Embryonic facial prominence (tissue), 1 donor: ENCODE measurements around the gene AKAP13.

Experiments
- DNase-seq: peaks from one replicate; pipeline ENCODE4 v3.0.0-alpha.2; 2016; ENCODE audit errors: extremely low spot score

AKAP13 gene

DNA sequence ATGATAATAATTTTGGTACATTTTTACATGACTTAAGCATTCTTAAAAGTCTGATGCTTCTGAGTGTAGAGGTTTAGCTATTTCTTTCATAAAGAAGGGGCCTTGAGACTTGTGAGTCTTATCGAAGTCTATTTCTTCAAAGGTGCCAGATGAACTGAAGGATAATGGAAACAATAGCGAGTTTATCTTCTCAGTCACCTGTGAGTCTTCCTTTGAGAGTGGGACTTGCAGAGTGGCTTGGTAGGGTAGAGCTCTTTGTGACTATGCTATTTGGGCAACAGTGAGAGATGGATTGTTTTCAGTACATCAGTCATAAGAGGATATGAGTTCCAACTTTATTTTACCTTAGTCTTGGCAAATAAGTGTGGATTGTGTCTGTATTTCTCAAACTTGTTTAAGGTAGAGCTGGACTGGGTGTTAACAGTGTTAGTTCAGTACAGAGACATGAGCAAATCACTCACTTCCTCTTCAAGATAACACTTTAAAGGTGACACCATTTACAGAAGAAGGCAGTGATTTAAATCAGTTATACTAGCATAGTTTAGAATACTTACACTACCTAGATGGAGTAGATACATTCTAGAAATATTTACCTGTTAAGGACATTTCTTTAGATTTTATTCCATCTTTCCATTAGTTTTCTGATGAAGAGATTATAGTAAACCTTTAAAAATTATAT, 3.2 kb downstream of the AKAP13 start:
- DNase-seq, result no peak

DNA sequence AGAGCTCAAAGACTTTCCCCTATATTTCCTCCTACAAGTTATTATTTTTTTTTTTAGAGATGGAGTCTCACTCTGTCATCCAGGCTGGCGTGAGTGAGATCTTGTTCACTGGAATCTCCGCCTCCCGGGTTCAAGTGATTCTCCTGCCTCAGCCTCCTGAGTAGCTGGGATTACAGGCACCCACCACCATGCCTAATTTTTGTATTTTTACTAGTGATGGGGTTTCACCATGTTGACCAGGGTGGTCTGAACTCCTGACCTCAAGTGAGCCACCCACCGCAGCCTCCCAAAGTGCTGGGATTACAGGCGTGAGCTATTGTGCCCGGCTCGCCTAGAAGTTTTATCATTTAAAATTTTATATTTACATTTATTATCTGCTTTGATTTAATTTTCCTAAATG, 5.9 kb downstream of the AKAP13 start:
- DNase-seq, result no peak

DNA sequence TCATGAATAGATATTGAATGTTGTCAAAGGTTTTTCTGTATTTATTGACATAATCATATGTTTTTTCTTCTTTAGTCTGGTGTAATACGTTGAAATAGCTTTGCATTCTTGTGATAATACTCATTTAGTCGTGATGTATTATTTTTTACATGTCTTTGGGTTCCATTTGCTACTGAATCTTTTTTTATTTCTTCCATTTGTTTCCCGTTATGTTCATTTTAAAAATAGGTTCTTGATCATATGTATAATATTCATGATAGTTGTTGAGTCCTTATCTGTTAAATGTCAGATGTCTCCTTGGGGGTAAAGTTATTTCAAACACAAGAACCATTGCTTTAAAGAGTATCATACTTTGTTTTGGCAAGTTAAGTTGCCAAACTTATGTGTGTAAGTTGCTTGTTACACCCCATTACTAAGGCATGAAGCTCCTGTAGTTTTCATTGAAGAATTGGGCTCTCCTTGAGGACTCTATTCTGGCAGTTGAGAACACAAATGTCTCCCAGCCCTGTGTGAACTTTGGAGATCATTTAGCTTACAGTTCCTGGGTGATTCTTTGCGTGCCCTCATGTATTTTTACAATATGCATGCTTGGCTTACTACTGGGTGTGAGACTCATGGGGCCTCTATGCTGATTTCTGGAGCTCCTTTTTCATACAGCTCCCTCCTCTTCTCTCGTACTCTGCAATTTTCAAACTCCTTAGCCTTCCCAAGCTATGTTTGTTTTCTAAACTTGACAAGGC, 8.3 kb downstream of the AKAP13 start:
- DNase-seq, result no peak

DNA sequence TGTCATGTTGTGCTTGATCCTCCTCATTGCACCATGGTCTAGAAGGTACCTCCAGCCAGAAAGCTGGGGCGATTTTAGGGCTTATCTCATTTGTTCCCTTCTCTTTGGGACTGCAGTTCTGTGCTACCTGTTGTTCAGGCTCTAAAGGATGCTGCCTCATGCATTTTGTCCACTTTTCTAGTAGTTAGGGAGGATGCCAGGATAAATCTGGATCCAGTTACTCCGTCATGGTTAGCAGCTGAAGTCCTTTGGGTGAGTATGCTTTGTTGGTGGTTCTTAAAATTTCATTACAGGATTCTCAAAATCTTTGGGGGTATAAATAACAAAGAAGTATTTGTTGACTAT, 8.9 kb downstream of the AKAP13 start:
- no peak for DNase-seq

DNA sequence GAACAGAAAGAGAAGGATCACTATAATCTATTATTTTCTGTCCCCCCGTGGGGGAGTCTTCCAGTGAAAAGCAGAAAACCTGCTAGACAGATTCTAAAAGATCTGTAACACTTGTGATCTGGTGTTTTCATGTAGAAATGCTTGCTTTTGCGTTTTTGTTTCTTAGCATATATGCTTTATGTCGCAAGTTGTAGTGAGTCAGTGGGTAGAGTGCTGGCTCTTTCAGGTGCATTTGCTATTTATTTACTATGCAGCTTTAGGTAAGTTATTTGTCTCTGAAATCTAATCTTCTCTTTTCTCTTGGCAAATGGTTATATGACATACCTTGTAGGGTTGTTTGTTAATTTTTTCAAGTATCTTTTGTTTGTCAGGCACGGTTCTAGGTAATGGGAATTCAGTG, 9.4 kb downstream of the AKAP13 start:
- no peak for DNase-seq

DNA sequence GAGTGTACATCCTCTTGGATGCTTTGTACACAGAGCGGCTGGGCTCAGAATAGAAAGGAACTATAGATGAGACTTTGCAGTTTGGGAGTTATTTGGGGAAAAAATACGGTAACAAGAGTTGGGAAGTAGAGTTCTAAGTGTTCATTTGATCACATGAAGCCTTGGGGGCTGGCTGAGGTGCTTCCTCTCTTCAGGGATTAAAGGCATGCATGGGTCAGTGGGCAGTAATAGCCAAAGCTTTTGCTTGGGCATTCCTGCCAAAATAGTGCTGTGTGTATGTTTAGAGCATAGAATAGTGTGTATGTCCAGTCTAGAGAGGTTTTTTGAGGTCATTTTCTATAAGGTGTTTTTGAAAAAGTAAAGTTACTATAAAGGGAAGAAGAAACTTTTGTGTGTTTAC, 12.8 kb downstream of the AKAP13 start:
- DNase-seq, result no peak

DNA sequence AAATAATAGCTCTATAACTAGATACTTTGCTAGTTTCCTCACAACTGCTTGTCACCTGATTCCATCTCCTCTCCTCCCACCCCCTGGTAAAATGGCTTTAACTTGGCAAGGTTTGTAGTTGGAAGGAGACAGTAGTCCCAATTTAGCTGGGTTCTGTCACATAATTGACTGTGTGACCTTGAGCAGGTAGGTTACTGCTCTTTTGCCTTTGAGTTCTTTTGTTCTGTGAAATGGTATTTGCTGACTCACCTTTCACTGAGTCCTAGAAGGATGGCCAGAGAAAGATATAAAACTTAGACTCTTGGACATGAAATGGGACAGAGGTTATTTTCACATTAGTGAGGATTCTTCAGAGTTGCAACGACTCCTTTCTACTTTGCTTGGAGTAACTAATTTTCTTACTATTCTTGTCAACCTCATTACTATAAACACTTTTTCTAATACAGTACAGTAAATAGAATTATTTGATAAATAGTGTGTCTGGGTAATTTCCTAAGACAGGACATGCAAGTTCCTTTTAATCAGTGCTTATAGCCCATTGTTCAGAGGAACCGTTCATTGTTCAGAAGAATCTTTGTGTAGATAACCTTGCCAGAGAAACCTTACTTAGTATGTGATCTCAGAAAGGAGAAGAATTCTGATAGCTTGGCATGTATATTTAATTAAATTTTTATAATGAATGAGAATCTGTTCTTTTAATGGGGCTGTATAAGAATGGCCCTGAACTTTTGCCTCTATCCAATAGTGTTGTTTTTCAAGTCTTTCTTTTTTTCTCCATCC, 14.3 kb downstream of the AKAP13 start:
- no peak for DNase-seq

DNA sequence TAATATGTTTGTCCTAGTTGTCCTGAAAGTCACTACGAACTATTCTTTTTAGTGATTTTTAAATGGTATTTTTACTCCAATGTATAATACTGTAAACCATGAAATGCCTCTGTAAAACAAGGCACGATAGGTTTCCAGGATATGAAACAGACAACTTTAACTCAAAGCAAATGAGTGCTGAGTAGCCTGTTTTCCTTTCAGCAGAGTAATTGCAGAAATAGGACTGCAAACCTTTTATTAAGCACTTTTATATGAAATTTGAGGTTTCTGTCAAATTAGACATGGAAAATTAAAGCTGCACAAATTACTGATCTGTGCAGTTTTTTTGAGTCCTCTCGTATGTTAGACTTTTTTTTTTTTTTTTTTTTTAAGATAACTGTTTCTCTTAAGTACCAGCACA, 16.2 kb downstream of the AKAP13 start:
- DNase-seq, result no peak

DNA sequence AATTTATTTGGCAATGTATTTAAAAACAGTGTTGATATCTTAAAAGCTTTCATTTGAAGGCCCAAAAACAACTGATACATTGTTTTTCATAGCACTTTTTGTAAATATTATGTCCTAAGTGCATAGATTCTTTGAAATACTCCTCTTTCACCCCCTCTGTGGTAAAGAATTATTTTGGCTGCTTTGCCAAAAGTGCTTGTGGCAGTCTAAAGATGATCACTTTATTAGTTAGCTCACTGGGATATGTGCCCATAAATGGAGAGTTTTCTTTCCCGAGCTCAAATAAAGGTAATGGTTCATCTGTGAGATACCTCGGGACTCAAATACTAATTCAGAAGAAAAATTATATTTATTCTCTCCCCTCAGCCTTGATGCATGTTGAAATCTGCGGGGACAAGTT, 16.7 kb downstream of the AKAP13 start:
- DNase-seq, result no peak

DNA sequence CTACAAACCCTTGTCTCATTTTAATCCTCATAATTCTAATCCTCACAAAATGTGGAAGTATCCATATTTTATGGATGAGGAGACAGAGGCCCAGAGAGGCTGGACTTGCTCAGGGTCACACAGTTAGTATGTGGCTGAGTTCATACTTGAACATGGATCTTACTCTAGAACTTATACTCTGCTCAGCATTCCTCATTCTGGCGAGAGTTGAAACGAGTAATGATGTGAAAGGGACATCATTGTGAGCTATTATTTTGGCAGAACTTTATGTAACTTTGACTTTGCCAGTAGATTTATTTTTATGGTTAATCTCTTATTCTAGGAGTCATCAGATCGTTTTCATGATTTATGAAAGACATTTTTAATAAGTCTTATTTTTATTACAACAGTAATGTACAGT, 17.5 kb downstream of the AKAP13 start:
- DNase-seq, result no peak

DNA sequence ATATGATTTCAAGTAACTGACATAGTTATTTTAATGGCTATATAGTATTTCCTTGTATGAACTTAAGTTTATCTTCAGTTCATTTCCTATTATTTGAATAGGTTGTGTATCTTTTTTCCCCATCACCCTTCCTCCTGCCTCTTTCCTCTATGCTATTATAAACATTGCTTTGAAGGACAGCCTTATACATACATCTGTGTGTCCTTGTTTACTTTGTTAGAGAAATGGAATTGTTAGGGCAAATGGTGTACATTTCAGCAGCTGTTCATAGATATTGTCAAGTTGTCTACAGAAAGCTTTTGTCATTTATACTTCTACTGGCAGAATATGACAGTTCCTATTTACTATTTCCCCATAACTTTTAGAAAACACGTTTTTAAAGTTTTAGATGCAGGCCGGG, 18.4 kb downstream of the AKAP13 start:
- DNase-seq, result no peak

DNA sequence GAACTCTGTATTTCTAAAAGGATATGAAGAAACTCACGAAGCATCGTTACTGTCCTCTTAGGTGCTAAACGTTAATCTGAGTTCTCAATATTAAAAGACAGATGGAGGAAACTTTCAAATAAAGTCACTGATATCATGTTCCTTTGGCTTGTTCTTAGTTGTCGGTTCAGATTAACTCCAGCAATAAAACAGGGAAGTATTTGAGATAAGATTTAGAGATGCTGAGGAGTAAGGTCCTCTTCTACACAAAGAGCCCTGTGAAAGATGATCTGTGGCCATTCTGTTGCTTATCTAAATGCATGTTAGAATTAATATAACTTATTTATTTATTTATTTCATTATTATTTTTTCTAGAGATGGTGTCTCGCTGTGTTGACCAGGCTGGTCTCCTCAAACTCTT, 19.2 kb downstream of the AKAP13 start:
- no peak for DNase-seq

DNA sequence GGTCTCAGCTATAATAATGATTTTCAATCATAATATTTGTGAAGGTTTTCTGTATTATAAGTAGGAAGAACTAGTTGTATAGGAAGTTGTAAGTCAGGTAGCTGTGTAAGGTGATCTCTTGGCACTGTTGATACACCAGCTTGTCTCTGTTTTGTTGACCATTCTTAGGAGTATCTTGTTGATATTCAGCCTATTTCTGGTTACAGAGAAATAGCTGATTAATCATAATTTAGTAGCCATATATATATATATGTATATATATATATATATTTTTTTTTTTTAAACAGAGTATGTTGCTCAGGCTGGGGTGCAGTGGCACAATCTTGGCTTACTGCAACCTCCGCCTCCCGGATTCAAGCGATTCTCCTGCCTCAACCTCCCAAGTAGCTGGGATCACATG, 20.2 kb downstream of the AKAP13 start:
- no peak for DNase-seq

DNA sequence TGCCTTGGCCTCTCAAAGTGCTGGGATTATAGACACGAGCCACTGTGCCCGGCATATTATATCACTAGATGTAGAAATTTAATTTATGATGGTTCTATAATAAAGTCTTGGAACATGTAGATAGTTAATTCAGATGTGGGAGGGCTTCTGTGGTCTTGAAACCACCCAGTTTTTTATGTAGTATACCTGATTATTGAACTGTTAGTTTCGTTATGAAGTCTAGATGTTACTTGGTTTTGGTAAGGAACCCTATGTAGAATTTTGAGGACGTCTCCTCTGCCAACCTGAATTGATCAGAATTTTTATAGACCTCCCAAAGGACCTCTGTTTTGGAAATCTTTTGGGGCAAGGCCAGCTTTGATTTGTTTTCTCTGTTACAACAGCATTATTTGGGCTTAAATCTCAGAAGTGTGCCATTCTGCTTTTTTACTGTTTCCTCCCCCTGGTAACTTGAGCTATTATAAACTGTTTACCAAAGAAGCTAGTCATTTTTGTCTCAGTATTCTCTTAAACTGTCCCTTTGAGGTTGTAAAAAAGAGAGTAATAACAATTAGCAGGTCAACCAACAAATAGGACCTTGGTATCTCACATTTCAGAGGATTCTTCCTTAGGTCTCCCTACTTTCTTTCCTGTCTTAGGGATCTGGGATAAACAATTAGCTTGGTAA, 20.8 kb downstream of the AKAP13 start:
- no peak for DNase-seq

DNA sequence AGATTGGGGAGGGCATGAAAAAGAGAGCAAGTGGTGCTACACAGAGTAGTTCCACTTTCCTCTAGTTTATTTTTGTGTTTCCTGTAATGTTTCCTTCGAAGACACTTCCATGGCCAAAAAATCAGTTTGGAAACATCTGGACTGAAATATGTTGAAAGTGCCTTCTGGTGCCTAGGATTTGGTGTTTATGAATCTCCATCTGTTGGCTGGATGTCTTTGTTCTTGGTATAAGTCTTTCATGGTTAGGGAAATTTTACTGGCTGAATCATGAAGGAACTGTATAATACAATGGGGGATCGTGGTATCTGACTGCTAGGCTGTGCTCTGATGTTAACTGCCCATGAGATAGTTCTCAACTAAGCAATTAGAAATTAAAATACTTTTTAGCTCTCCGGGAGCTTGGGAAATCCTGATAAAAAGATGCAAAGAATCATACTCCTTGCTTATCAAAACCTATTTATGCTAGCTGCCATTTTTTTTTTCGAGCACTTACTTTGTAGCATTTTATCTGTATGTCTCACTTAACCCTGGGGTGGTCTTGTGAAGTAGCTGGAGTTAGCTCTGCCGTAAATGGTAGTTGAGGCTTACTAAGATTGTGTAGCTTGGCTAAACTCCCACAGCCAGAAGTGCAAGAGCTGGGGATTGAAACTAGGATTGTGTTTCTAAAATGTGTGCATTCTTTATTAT, 21.9 kb downstream of the AKAP13 start:
- DNase-seq, result no peak

DNA sequence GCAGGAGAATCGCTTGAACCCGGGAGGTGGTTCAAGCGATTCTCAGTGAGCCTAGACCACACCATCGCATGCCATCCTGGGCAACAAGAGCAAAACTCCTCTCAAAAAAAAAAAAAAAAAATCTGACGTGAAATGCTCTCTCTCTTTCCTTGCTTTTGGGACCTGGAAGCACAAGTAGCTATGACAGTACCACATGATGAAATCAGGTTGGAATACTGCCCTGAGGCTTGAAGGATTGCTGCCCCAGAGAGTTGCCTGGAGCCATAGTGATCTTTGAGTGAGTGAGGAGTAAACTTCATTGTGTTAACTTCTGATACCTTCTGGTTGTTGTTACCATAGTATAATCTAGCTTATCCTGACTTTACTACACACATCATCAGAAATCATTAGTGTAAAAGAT, 23.3 kb downstream of the AKAP13 start:
- DNase-seq, result no peak

DNA sequence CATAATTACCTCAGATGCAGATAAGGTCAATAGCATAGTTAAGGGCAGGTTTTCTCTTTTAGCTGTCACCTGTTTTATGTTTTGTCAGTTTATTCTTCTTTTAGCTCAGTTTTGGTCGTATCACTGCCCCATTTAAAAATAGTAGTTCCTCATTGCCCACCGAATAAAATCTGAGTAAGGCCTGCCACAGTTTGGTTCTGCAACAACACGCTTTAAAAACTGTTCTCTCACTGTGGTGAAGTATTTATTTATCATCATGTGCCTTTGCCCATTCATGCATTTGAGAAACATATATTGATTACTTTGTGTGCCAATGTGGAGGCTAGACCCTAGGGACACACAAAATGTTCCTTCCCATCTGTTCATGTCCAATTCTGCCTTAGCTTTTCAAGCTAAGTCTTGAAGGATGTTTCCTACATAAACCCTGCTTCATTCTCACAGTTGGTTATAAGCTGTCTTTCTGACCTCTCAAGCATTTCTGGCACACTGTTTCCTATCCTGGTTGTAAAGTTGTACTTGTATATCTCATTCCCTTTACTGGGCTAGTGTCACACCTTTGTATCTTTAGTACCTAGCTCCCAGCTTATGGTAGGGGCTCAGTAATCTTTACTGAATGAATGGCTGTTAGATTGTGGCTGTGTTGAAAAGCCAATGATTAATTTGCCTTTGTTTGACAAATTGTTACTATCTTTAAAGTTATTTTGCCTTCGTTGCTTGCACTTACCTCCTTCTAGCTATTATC, 23.9 kb downstream of the AKAP13 start:
- no peak for DNase-seq

DNA sequence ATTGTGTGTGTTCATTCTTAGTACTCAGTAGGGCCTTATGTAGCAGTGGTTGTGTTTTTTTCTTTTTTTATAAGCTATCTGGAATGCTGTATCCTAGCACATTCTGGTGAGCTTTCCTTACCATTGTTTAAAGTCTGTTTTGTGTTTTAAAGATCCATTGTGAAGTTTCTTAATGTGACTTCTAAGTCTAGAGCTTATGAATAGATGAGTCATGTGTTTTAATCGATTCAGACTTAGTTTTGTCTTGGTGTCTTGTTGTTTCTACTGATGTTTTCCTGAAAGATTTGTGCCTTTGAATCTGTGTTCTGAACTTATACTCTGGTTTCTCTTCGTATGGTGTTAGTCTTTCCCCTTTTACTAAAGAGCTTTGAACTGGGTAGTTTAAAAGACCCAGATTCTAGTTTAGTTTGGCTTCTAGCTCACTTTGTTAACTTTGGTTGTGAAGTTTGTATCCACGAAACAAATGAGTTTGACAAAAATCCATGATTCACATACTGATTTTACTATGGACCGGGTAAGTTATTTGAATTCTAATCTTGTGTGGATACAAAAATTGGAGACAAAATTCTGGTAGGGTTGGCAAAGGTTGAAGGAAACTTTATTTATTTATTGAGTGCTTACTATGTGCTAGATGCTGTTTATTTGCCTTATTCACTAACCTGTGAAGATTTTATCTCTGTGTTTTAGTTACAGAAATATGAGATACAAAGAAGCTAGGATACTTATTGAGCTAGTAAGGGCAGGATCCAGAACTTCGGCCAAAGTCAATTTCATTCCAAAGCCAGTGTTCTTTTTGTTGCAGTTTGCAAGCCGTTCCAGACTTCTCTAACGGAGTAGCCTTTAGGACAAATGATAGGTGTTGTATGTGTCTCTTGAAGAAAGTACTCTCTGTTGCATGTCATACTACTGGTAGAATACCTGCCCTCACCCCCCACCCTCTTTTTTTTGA, 24.8 kb downstream of the AKAP13 start:
- DNase-seq, result no peak

DNA sequence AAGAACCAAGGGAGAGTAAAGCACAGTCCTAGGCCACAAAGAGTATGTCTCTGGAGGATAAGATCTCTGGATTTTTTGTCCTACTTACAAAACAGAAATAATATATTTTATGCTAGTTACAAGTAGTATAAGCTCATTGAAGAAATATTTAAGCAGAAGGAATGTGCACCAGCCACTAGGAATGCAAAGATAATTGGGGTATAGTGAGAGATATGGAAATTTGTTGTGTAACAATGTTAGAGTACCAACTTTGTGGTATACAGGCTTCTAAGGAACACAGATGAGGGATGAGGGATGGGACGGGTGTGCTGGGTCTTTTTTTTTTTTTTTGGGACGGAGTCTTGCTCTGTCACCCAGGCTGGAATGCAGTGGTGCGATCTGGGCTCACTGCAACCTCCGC, 26.5 kb downstream of the AKAP13 start:
- DNase-seq, result no peak
